ENCODE results near the gene SLC48A1. TPM values are rescaled to one million over a fixed set of nuclear protein-coding genes. Genes with fewer than 3 reads are reported as not detected.

Gene SLC48A1
- total and polyA plus RNA-seq, 10 of the 15 experiments (the other 5 are each of a cell fraction or from before 2014, with no cell fraction given), result 1.1 to 4.9 (median 1.9) TPM

- TF ChIP-seq NKRF (conservative IDR thresholded peaks at IDR 0.05), result no peak
- no peak for TF ChIP-seq PBX3 (IDR thresholded peaks at IDR 0.05; ENCODE audit: insufficient replicate concordance, low read depth, low read length)
- no peak for TF ChIP-seq NRF1 (conservative IDR thresholded peaks at IDR 0.05; ENCODE audit: low read depth, low read length)
- no peak for TF ChIP-seq HCFC1 (IDR thresholded peaks at IDR 0.05; ENCODE audit: low read length)
- TF ChIP-seq PAX8 (IDR thresholded peaks at IDR 0.05), result no peak
- TF ChIP-seq GATAD2B (conservative IDR thresholded peaks at IDR 0.05; ENCODE audit: low read depth), result no peak
- TF ChIP-seq EP300 (IDR thresholded peaks at IDR 0.05; ENCODE audit: borderline replicate concordance in 1 of 2, control insufficient read depth in 1 of 2, low read depth in 2 of 2, low read length in 2 of 2), result no peak
- TF ChIP-seq MYC (IDR thresholded peaks at IDR 0.05; ENCODE audit: insufficient read depth, insufficient read length, insufficient replicate concordance, low read length, severe bottlenecking), result no peak
- no peak for TF ChIP-seq USF1 (IDR thresholded peaks at IDR 0.05; ENCODE audit: borderline replicate concordance, extremely low read length, insufficient read depth, low read depth, low read length)
- no peak for TF ChIP-seq KDM1A (IDR thresholded peaks at IDR 0.05; ENCODE audit: borderline replicate concordance)
- no peak for TF ChIP-seq GABPA (IDR thresholded peaks at IDR 0.05; ENCODE audit: low read depth)
Measured at GRCh38 chr12:47757840-47758583, 15.0 kb upstream of the SLC48A1 start (continued).
